ENCODE measurements around the gene RGR.

RGR gene

GRCh38 chr10:84216834-84217233 is 28.0 kb upstream of the RGR start:
- in situ Hi-C loops (cut with HindIII; ENCODE audit: low sequenced_read_pairs): loop anchor here (5.0 kb wide), 1 partner anchor 70 kb away; no protein-coding TSS in a partner anchor

- in situ Hi-C loops (cut with HindIII; ENCODE audit: low sequenced_read_pairs): loop anchor here (5.0 kb wide), 1 partner anchor 70 kb away; no protein-coding TSS in a partner anchor
These were observed 27.1 kb upstream of the RGR start for GRCh38 chr10:84217746-84218145.

- in situ Hi-C loops (cut with HindIII; ENCODE audit: low sequenced_read_pairs): no loop called here
These were observed 22.9 kb upstream of the RGR start for GRCh38 chr10:84221916-84222315.

GRCh38 chr10:84224411-84225028 is 20.3 kb upstream of the RGR start:
- in situ Hi-C loops (cut with HindIII; ENCODE audit: low sequenced_read_pairs): no loop called here

- in situ Hi-C loops (cut with HindIII; ENCODE audit: low sequenced_read_pairs): no loop called here
These were observed 19.3 kb upstream of the RGR start, which contains the start of gene LRIT2 for GRCh38 chr10:84225427-84226173. Gene LRIT2, minus strand, starts transcription at chr10:84225544. Its CDS starts 24 bp downstream, at chr10:84225520.

- in situ Hi-C loops (cut with HindIII; ENCODE audit: low sequenced_read_pairs): no loop called here
These were observed 18.2 kb upstream of the RGR start for GRCh38 chr10:84226616-84227015.

GRCh38 chr10:84227810-84228209 is 17.0 kb upstream of the RGR start:
- in situ Hi-C loops (cut with HindIII; ENCODE audit: low sequenced_read_pairs): no loop called here

- in situ Hi-C loops (cut with HindIII; ENCODE audit: low sequenced_read_pairs): no loop called here
These were observed 14.5 kb upstream of the RGR start for GRCh38 chr10:84230359-84230758.

GRCh38 chr10:84232376-84232775 is 12.5 kb upstream of the RGR start:
- in situ Hi-C loops (cut with HindIII; ENCODE audit: low sequenced_read_pairs): no loop called here

GRCh38 chr10:84233940-84234339 is 10.9 kb upstream of the RGR start:
- in situ Hi-C loops (cut with HindIII; ENCODE audit: low sequenced_read_pairs): no loop called here

GRCh38 chr10:84234479-84234878 is 10.4 kb upstream of the RGR start:
- in situ Hi-C loops (cut with HindIII; ENCODE audit: low sequenced_read_pairs): no loop called here

- in situ Hi-C loops (cut with HindIII; ENCODE audit: low sequenced_read_pairs): no loop called here
These were observed 9.8 kb upstream of the RGR start for GRCh38 chr10:84235096-84235495.

GRCh38 chr10:84236807-84237198 is 8.1 kb upstream of the RGR start:
- in situ Hi-C loops (cut with HindIII; ENCODE audit: low sequenced_read_pairs): no loop called here

- in situ Hi-C loops (cut with HindIII; ENCODE audit: low sequenced_read_pairs): no loop called here
These were observed 7.4 kb upstream of the RGR start for GRCh38 chr10:84237199-84238051.

- in situ Hi-C loops (cut with HindIII; ENCODE audit: low sequenced_read_pairs): no loop called here
These were observed 5.9 kb upstream of the RGR start for GRCh38 chr10:84238909-84239308.

GRCh38 chr10:84241185-84241790 is 3.6 kb upstream of the RGR start, which contains the start of gene LRIT1:
Gene LRIT1, minus strand, starts transcription at chr10:84241546. Its CDS starts 107 bp downstream, at chr10:84241439.
- in situ Hi-C loops (cut with HindIII; ENCODE audit: low sequenced_read_pairs): no loop called here

- in situ Hi-C loops (cut with HindIII; ENCODE audit: low sequenced_read_pairs): no loop called here
These were observed 1.1 kb upstream of the RGR start for GRCh38 chr10:84243759-84244158.

- in situ Hi-C loops (cut with HindIII; ENCODE audit: low sequenced_read_pairs): no loop called here
These were observed 2.6 kb downstream of the RGR start for GRCh38 chr10:84247496-84247895.

GRCh38 chr10:84248794-84249193 is 3.9 kb downstream of the RGR start:
- in situ Hi-C loops (cut with HindIII; ENCODE audit: low sequenced_read_pairs): no loop called here

- in situ Hi-C loops (cut with HindIII; ENCODE audit: low sequenced_read_pairs): no loop called here
These were observed 10.0 kb downstream of the RGR start for GRCh38 chr10:84254552-84255478.

Data from endothelial cell of hepatic sinusoid (primary cell).